Left renal cortex interstitium (tissue), 4 donors: ENCODE data around the gene FOXJ3. TPM values are rescaled to one million over a fixed set of nuclear protein-coding genes. Genes with fewer than 3 reads are reported as not detected.

Experiments used
- DNase-seq, 4 donors: peaks; one replicate each; pipeline ENCODE4 v3.0.0-alpha.2; 2013; ENCODE audit warnings: low read depth in 4 of 4, low spot score in 2 of 4, missing footprints in 1 of 4
- polyA plus RNA-seq, 4 donors: library from polyadenylated mRNA; unstranded; fragments of 120-200 nt; gene quantifications; one replicate each; pipeline ENCODE4 v1.2.1, GENCODE V29; 2013; ENCODE audit not compliant: insufficient read length in 4 of 4

Gene FOXJ3
- polyA plus RNA-seq, 4 donors: 32.8 to 52.7 (median 43.7) TPM

DNA sequence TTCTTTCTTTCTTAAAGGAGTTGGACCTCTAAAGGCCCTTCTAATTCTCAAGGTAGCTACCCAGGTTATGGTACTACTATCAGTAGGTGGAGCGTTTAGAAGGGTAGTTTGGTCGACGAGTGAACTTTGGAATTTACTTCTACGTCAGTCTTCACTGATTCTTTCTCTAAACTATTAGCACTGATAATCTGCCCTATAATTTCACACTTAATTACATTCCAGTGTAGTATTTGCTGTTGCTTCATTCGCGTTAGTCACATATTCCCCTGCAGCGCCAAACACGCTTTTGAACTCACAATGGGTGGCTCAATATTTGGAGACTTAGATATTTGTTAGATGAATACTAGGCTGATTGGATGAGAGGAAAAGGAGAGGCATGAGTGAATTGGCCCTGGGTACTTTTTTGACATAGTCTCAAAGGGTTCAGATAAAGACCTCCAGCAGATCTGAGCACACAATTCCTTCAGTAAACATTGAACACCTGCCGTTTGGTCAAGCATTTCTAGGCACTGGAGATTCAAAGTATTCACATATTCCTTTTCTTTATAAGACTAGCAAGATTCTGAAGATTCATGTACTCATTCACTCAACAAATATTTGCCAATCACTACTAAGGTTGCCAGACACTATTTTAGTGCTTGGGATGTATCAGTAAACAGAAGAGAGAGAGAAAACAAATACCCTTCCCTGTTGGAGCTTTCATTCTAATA, 929 bp upstream of the FOXJ3 start:
- DNase-seq: peak in 3 of 4 donors; percentile 33 to 48 (median 45)

DNA sequence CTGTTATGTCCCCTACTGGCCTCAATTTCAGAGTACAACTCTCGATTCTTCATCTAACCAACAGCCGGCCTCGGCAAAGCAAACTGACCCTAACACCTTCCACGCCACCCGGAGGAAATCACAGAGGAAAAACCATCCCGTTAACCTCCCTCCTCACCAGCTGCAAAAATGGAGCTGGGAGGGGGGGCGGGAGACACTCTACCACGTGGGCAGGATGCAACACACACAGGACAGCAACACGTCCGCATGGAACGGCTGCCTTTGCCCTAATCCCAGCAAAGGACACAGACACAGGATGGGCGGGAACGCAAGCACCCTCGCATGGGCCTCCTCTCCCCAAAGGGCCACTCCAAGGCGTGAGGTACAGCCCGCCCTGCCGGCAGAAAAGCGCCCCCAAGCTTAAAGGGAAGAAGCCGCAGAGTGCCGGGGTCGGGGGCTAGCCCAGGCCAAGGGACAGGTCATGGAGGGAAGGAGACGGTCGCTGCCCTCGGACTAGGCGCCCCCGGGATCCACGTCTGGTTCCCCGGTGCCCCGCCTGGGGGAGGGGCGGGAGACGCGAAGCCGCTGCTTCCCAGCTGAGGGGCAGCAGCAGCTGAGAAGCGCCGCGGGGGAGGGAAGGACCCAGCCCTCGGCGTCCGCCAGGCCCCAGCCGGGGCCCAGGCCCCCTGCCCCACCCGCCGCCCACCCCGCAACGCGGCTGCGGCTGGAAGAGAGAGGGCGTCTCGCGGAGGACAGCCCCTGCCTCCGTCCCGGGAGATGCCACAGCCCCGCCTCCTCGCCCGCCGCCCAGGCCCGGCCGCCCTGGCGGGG, 590 bp downstream of the FOXJ3 start:
- DNase-seq: peak in 3 of 4 donors; percentile 23 to 34 (median 31)

DNA sequence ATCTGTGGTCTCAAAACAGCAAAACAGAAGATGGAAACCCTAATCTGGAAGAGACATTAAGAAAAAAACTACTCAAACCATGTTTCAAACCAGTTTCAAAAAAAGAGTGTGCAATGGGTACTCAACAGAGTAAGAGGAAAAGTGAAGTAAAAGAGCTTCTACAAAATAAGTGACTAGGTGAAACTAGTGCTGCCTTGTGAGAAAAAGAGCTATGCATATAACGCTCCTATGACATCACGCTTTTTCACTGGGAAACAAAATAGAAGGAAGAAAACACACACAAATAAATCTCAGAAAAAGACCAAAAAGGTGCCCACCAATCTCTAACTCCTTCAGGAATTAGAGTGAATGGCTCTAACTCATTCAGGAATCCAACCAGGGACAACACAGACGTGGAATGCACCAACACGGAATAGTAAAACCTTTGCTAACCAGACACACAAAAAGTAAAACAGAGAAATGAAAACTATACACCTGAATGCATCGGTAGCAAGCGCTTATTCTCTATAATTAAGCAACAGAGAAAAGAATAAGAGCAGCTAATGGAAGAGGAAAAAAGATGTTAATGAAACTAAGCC, 1.3 kb downstream of the FOXJ3 start:
- DNase-seq: peak in 1 of 4 donors; percentile 7

DNA sequence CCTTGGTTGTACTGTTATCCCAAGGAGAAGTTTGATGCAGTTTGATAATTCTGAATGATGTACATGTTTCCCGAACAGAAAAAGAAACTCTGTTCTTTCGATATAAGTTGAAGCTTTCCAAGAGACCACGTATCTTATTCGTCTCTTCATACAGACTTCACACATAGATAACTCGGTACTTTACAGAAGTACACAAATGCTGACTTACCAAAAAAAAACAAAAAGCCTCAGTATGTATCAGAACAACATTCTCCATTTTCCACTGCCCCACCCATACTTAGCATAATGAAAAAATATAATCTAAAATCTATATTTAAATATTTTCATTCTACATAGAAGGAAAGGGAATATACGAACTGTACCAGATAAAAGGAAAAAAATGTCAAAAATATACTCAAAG, 2.2 kb downstream of the FOXJ3 start:
- DNase-seq: no peak

DNA sequence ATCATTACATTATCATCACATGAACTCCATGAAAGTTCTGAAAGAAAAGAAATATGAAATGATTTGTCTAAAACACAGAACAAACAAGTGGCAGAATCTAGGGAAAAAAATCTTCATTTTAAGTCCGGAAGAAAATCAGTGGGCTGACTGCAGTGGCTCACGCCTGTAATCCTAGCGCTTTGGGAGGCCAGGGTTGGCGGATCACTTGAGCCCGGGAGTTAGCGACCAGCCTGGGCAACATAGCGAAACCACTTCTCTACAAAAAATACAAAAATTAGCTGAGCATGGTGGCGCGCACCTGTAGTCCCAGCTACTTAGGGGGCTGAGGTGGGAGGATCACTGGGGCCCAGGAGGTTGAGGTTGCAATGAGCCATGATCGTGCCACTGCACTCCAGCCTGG, 4.8 kb downstream of the FOXJ3 start:
- DNase-seq: no peak

DNA sequence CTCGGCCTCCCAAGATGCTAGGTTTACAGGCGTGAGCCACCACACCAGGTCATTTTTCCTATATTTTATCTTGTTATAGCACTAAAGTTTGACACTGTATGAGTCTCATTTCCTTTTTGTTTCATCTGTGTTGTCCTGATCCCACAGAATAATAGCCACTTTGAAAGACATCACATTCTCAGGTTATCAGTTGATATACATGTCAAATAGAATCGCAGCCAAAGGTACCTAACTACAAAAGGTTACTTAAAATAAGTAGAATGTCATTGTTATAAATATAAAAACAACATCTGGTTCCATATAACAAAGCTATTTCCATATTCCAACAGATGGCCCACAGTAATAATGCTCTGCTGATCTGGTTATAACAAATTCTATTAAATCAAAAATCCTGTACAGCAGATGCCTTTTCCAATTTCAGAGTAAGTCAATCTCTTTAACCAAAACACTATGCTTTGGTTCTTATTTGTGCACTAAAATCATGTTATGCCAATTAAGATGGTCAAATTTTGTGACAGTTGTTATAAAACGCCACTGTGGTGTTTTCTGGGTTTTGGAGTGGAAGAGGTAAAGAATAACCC, 6.0 kb downstream of the FOXJ3 start:
- DNase-seq: no peak

DNA sequence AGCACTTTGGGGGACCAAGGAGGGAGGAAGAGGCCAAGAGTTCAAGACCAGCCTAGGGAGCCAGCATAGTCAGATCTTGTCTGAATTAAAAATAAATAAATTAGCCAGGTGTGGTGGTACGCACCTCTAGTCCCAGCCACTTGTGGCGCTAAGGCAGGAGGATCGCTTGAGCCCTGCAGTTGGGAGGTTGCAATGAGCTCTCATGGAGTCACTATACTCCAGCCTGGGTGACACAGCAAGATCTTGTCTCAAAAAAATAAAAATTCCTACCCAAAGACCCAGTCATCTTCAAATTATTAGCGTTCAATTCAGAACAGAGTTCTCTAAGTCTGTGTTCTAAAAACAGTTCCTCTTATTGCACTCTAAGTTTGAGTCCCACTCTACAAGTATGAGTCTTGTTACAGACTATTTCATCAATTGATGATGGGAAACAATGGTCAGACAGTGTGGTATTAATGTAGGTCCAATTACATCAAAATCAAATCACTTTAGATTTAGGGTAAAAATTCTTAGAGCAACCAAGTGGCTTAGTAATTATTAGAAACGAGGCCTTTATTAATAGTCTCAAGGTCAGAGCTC, 6.9 kb downstream of the FOXJ3 start:
- no peak for DNase-seq

DNA sequence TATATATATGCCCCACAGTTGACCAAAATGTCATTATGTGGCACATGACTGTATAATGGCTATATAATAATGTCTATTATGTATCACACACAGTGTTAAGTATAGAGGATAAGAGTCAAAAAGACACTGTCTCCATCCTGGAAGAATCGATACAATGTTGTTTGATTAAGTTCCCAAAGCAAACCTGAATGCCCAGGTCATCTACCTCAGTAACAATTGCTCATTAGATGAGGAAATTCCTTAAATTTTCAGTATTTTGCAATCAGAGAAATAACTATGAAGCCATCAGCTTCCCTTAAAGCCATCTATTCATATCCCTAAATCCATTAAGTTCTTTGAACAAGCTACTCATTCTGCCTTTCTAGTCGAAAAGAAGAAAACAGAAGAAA, 10.0 kb downstream of the FOXJ3 start:
- DNase-seq: no peak

DNA sequence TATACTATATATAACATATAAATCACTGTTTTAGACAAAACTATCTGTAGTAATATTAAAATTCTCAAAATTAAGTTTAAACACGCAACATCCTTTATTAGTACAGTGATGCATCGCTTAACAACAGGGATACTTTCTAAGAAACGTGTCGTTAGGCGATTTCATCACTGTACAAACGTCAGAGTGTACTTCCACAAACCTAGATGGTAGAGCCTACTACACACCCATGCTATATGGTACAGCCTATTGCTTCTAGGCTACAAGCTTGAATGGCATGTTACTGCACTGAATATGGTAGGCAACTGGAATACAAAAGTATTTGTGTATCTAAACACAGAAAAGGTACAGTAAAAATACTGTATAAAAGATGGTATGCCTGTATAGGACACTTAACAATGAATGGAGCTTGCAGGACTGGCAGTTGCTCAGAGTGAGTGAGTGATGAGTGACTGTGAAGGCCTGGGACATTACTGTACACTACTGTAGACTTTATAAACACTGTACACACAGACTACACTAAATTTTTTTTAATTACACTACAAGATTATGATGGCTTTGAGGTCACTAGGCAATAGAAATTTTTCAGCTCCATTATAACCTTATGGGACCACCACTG, 10.5 kb downstream of the FOXJ3 start:
- DNase-seq: no peak

DNA sequence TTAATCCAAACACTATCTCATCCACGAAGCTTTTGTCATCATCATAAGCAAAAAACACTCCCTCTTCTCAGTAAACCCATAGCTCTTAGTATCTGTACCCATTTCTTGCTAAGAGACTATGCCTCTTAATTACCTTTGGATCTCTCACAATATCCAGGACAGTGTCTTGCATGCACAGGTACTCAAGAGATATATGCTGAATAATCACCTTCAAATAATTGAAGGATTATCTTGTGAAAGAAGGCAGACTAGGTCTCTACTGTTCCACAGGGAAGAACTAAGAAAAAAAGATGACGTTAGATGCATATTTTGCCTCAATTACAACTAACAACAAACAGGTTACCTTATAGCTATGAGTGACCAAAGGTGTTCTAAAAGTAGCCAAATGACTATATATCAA, 11.5 kb downstream of the FOXJ3 start:
- DNase-seq: no peak

DNA sequence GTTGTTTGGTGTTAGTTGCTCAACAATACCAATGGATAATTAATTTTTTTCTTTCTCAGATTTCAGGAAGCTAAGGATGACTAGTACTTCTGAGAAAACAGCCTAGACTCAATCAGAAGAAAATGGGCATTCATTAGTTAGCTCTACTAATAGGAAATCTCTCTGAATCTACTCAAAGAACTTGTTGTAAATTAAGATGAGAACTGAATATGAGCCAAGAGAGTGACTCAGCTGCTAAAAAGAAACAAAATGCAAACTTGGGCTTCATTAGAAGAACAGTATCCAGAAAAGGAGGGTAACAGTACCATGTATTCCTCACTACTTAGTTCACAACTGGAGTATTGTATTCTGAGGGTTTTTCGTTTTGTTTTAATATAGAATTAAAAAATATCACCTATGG, 12.5 kb downstream of the FOXJ3 start:
- DNase-seq: no peak

DNA sequence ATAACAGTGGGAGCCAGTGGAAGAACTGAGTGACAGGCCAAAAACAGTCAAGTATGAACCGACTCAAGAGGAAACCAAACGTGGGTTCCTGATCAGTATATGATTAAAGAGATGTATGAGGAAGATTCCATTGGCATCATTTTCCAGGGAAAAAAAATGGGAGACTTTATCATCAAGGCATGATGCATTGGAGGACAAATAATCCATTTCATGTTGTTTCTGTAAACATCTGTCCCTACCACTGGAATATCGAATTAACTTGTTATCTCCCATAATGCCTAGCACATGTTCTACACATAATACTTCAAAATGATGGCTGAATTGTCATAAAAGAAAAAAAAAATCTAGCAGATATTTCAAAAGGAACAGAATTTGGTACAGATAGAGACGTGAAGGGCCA, 13.3 kb downstream of the FOXJ3 start:
- no peak for DNase-seq

DNA sequence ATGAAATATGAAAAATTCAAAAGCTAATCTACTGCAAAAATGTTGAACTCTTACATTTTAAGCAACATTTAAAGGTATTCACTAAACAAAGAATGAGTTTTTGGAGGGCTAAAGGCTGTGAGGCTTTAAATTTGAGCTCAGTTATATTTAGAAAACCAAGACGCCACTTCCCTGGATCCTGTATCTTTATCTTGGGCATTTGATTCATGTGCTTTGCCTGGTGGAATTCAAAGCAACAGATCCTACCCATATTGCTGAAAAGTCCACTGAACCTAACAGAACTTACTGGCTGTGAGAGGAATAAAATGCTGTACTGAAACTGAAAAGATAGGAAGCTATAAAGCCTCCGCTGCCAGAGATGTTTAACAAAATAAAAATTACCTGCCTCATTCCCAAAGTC, 14.3 kb downstream of the FOXJ3 start:
- no peak for DNase-seq

DNA sequence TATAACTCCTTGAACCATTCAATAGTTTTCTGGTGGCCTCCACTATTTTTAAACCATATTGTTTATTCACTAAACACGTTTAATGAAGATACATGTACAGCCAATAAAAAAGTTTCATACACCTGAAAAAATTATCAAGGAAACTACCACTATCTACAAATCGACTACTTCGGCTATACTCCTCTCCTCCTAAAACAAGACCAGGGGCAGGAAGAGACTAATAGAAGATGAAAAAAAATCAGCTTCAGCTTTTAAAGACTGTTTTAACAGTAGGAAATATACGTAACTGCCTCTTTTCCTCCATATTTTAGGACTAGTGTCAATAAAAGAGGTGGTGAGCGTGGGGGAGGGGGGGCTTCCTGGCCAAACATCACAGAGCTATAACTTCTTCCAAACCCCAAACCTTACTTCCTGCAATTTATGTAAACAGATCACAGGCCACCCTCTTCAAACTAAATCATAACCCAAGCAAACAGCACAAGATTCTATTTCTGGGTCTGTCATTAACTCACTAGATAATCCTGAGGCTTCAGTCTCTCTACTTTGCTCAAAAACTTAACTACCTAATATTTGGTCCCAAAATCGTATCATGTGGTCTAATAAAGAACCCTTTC, 15.1 kb downstream of the FOXJ3 start:
- no peak for DNase-seq

DNA sequence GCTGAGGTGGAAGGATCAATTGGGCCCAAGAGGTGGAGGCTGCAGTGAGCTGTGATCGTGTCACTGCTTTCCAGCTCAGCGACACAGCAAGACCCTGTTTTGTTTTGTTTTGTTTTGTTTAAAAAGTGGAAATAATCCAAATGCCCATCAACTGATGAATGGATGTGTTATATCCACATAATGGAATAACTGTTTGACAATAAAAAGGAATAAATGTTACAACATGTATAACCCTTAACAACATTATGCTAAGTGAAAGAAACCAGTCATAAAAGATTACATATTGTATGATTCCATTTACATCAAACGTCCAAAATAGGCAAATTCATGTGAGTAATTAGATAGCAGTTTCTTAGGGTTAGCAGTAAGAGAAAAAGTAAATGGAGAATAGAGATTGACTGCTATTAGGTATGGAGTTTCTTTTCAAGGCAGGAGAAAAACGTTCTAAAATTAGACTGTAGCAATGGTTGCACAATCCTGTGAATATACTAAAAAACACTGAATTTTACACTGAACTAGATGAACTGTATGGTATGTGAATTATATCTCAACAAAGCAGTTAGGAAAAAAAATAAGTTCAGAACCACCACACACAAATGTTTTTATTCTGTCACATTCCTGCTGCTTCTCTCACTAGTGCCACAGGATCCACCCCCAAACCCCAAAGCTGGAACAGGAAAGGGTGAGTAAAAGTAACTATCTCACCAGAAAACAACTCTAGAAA, 15.7 kb downstream of the FOXJ3 start:
- DNase-seq: no peak

DNA sequence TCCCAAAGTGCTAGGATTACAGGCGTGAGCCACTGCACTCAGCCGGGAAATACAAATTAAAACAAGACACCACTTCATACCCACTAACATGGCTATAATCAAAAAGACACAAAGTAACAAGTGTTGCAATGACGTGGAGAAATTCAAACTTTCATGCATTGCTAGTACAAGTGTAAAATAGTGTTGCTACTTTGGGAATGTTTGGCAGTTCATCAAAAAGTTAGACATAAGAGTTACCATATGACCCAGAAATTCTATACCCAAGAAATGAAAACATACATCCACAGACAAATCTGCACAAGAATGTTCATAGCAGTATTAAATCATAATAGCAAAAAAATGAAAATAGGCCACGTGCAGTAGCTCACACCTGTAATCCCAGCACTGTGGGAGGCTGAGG, 16.4 kb downstream of the FOXJ3 start:
- DNase-seq: no peak

DNA sequence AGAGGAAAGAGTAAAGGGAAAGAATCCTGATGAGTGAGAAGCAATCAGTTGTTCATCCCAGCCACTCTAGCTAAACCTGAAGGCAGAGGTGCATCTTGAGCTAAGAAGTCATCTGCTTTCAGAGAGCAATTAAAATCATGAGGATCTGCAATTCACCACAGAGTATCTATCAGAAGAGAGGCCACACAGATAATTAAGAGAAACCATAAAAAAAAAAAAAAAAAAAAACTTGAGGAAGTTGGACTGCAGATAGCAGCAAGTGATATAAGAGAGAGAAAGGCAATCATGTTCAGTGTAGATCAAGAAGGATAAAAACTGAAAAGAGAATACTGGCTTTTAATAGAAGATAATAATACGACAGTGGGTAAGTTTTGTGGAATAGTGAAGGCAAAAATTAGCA, 17.7 kb downstream of the FOXJ3 start:
- DNase-seq: no peak

DNA sequence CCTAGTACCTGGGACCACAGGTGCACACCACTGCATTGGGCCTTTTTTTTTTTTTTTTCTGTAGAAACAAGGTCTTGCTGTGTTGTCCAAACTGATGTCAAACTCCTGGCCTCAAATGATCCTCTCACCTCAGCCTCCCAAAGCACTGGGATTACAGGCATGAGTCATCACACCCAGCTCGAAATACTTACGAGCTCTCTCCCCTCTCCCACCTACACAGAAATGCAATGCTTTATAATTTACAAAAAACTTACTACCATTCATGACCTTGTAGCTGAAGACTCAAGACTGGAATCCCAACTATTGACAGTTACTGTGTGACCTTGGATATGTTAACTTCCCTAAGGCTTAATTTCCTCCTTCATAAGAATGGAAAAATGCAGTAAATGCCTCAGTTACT, 18.7 kb downstream of the FOXJ3 start:
- DNase-seq: no peak

DNA sequence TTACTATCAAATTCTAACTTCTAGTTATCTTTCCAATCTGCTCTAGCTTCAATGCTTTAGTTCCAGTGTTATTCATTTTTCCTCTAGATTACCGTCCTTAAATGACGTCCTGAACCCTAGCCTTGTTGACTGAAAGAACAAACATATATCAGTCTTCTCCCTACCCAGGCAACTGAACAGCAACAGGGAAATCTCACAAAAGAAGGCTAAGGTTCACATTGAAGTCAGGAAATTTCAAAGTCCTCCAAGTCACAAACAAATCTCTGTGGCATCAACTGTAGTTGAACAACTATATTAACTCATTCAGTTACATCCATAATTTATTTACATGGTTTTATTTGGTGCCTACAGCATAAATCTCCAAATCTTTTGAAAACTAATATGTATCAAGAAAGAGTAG, 19.5 kb downstream of the FOXJ3 start:
- no peak for DNase-seq

DNA sequence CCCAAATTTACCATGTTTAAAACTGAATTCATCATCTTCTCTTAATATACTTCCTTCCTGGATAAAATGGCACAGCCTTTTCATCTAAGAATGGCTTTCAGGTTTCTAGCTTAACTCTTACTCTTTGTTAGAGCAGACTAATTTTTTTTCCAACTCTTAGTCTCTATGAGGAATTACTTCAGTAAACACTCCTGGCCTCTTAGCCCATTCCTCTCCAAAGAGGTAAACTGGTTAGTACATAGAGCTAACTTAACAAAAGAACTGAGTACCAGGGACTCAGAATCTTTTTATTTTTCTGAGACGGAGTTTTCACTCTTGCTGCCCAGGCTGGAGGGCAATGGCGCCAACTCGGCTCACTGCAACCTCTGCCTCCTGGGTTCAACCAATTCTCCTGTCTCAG, 21.1 kb downstream of the FOXJ3 start:
- DNase-seq: no peak
